ENCODE data around the gene HSD17B7. TPM values are rescaled to one million over a fixed set of nuclear protein-coding genes. Genes with fewer than 3 reads are reported as not detected.

Gene HSD17B7
- total RNA-seq, 2 donors from 2014 or later = 17.7 to 32.1 TPM

GRCh38 chr1:162755306-162755705 is 35.2 kb upstream of the HSD17B7 start:
- H3K9ac ChIP-seq (ENCODE audit: low read depth in 2 of 2, low read length in 2 of 2) = no peak overlapping the region
- H3K4me3 ChIP-seq = no peak overlapping the region
- H3K4me1 ChIP-seq = no peaks in the 10 kb centered on the region
- no peaks in the 10 kb centered on the region for H3K9me3 ChIP-seq
- intact Hi-C loops (cut with DNase I) = no loop called here
- H3K27ac ChIP-seq = no peak overlapping the region
- H3K27me3 ChIP-seq = no peaks in the 10 kb centered on the region
- DNase-seq = no peak
- H3K36me3 ChIP-seq = no peaks in the 10 kb centered on the region
- no peak for TF ChIP-seq CTCF (IDR thresholded peaks at IDR 0.05)

DNA sequence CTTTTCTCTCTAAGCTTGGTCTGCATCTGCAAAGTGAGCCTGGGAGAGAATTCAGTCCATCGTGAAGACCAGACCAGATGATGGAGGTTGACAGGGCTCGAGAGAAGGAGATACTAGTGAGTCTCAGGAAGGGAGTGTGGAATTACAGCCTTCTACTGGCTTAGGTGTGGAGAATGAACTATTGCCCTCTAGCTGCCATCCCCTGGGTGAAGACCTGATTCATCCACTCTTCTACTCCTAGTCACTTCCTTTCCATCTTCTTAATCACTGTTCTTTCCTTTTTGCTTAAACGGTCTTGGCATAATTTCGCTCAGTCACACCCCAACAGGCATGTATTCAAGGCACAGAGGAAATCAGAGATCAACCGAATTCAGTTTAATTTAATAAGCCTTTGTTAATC is 34.0 kb upstream of the HSD17B7 start:
- Histone ChIP-seq H3K9ac (ENCODE audit: low read depth in 2 of 2, low read length in 2 of 2) (no peak overlapping the region), H3K27me3 (no peaks in the 10 kb centered on the region), H3K4me1 (no peaks in the 10 kb centered on the region), H3K27ac (no peak overlapping the region), H3K9me3 (no peaks in the 10 kb centered on the region), H3K36me3 (no peaks in the 10 kb centered on the region), H3K4me3 (no peak overlapping the region)
- intact Hi-C loops (cut with DNase I) = no loop called here
- no peak for TF ChIP-seq CTCF (IDR thresholded peaks at IDR 0.05)
- DNase-seq = no peak

GRCh38 chr1:162757476-162757875 is 33.0 kb upstream of the HSD17B7 start:
- Histone ChIP-seq H3K36me3 (no peaks in the 10 kb centered on the region), H3K4me3 (no peak overlapping the region), H3K9ac (ENCODE audit: low read depth in 2 of 2, low read length in 2 of 2) (no peak overlapping the region), H3K27me3 (no peaks in the 10 kb centered on the region), H3K9me3 (no peaks in the 10 kb centered on the region), H3K27ac (no peak overlapping the region), H3K4me1 (no peaks in the 10 kb centered on the region)
- no peak for TF ChIP-seq CTCF (IDR thresholded peaks at IDR 0.05)
- DNase-seq = no peak
- intact Hi-C loops (cut with DNase I) = no loop called here

DNA sequence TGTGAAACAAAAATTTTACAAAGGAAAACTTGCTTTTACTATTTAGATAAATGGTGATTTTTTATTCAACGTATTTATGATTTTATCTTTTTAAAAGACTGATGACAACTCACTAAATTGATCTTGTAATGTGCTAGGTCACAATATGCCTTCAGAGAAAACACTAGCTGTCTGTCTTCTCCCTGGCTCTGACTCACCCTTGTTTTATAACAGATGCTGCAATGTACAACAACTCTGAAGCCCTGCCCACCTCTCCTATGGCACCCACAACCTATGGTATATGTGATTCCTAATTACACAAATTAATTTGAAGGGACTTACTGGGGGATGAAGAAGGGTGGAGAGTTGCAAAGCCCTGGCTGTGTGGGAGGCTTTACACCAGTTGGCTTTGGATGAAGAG is 24.7 kb upstream of the HSD17B7 start:
- Histone ChIP-seq H3K4me1 (no peaks in the 10 kb centered on the region), H3K27me3 (no peaks in the 10 kb centered on the region), H3K9ac (ENCODE audit: low read depth in 2 of 2, low read length in 2 of 2) (no peak overlapping the region), H3K36me3 (no peaks in the 10 kb centered on the region), H3K9me3 (no peaks in the 10 kb centered on the region), H3K27ac (no peak overlapping the region), H3K4me3 (no peak overlapping the region)
- no peak for DNase-seq
- TF ChIP-seq CTCF (IDR thresholded peaks at IDR 0.05) = no peak
- intact Hi-C loops (cut with DNase I) = no loop called here

DNA sequence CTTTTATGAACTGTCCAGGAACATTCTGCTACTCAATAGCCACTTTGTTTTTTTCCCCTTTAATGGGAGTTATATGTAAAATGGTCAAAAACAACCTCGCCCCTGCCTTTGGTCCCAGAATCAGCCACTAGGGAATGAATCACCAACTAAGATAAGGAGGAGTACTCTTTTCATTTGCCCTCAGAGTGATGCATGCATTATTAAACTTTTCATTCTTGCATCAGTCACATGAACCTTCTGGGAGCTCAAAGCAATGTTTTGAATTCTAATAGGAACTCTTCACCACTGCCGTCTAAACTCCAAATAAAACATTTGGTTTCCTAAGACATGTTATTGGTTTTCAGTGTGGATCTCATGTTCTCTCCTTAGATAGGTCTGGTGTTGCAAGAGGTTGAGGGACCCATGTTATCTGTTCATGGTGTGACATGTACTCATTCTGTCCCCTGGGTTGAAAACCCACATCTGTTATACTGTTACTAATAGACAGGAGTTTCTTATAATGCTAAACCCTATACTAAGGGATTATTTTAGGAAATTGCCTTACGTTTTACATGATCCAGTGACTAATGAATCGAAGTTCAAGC is 17.8 kb upstream of the HSD17B7 start:
- Histone ChIP-seq H3K4me3 (no peak overlapping the region), H3K4me1 (no peaks in the 10 kb centered on the region), H3K36me3 (no peaks in the 10 kb centered on the region), H3K27ac (no peak overlapping the region), H3K9ac (ENCODE audit: low read depth in 2 of 2, low read length in 2 of 2) (no peak overlapping the region), H3K27me3 (no peaks in the 10 kb centered on the region), H3K9me3 (no peaks in the 10 kb centered on the region)
- no peak for DNase-seq
- no peak for TF ChIP-seq CTCF (IDR thresholded peaks at IDR 0.05)
- intact Hi-C loops (cut with DNase I) = no loop called here

Data from colonic mucosa (tissue), 4 donors.